Esophagus muscularis mucosa (tissue), 4 donors: ENCODE data around the gene KIF26B.

Source experiments
- EP300 ChIP-seq: sonication (generic); formaldehyde crosslinking; IDR thresholded peaks from one replicate; pipeline ENCODE4 v1.6.1; 2017; ENCODE audit warnings: antibody characterized with exemption
- POLR2A ChIP-seq: fragments of 450-650 bp; IDR thresholded peaks from one replicate; pipeline ENCODE4 v1.6.1; 2017; ENCODE audit warnings: antibody characterized with exemption, moderate library complexity, mild to moderate bottlenecking, low read depth
- POLR2AphosphoS5 ChIP-seq, 2 donors: sonication (generic); formaldehyde crosslinking; IDR thresholded peaks; one replicate each; pipeline ENCODE4 v1.6.1; 2017; ENCODE audit warnings: antibody characterized with exemption in 2 of 2
- TF ChIP-seq, protein P1 (sequence below), 3 experiments: fragments of 200-600 bp in 2 of 3; fragments of 450-650 bp in 1 of 3; sonication (generic) in 2 of 3; IDR thresholded peaks; one replicate each; pipeline ENCODE4 v1.5.1; 2017 to 2019; ENCODE audit warnings: antibody characterized with exemption in 3 of 3, mild to moderate bottlenecking in 2 of 3, moderate library complexity in 1 of 3

DNA sequence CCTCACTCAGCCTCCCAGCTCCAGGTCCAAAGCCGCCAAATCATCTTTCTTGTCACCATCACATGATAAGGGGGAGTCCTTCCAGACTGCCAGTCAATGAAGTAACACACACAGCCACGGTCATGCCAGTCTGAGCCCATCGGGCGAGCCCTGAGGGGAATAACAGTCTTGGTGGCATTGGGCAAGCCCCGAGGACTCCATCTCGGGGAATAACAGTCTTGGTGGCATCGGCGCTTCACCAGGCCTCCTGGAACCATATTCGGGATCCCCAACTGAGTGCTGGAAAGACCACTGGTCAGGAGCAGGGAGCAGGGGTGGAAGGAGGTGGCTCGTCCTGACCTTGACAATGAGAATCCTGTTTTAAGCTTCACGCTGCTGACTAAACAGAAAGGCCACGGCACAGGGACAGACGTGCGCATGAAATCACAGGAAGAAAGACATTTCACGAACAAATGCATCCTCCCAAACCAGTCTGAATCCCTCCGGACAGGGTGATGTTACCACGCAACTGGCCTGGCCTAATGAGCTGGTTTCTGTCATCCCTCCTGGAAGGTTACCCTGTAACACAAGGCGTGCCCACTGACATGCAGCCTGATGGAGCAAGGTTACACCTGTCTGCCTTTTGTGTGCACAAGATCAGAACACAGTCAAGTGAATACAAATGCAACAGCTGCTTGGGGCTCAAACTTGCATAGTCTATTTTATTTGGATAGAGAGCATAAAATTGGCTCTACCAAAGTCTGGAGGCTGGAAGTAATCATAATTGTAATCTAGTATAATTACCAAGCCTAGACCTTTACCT, 517.4 kb downstream of the KIF26B start:
- no peak for TF ChIP-seq POLR2AphosphoS5 (IDR thresholded peaks at IDR 0.05)
- TF ChIP-seq, protein P1, sequence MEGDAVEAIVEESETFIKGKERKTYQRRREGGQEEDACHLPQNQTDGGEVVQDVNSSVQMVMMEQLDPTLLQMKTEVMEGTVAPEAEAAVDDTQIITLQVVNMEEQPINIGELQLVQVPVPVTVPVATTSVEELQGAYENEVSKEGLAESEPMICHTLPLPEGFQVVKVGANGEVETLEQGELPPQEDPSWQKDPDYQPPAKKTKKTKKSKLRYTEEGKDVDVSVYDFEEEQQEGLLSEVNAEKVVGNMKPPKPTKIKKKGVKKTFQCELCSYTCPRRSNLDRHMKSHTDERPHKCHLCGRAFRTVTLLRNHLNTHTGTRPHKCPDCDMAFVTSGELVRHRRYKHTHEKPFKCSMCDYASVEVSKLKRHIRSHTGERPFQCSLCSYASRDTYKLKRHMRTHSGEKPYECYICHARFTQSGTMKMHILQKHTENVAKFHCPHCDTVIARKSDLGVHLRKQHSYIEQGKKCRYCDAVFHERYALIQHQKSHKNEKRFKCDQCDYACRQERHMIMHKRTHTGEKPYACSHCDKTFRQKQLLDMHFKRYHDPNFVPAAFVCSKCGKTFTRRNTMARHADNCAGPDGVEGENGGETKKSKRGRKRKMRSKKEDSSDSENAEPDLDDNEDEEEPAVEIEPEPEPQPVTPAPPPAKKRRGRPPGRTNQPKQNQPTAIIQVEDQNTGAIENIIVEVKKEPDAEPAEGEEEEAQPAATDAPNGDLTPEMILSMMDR (IDR thresholded peaks at IDR 0.05), result no peak
- TF ChIP-seq POLR2A, result no peak
- no peak for TF ChIP-seq EP300
